ENCODE measurements around the gene FAM234A. TPM values are rescaled to one million over a fixed set of nuclear protein-coding genes. Genes with fewer than 3 reads are reported as not detected.

The FAM234A gene
- total and polyA plus RNA-seq, 2 donors (not counting 3 experiments of a cell fraction or from before 2014, with no cell fraction given) = 70.4 to 89.4 TPM

- no peak for FAIRE-seq
- POLR2A ChIA-PET = no interaction called here
- no TSS peak for BruUV-seq (replicated peaks)
Measured at GRCh38 chr16:279531-279930, 44.9 kb downstream of the FAM234A start.

More at GRCh38 chr16:279531-279930, 44.9 kb downstream of the FAM234A start:
- no peak for DNase-seq (ENCODE audit: low read depth, low spot score)
- intact Hi-C loops (cut with micrococcal nuclease) (no loop called here), dilution Hi-C loops (cut with MboI; ENCODE audit: extremely low pct_ligation_motif_present, low sequenced_read_pairs) (no loop called here)
- H3K4me2 ChIP-seq (ENCODE audit: insufficient read depth, low read length) = no peak overlapping the region
- peaks cover 4% of the 10 kb centered on the region in 2 experiments for H3K27me3 ChIP-seq (ENCODE audit: control insufficient read depth in 2 of 2, insufficient read depth in 2 of 2, low read length in 2 of 2)
- no peaks in the 10 kb centered on the region for H3K9me3 ChIP-seq (replicated peaks; ENCODE audit: control insufficient read depth, insufficient read depth, low read length)
- H3K27ac ChIP-seq (ENCODE audit: insufficient read depth, low read depth, low read length) = no peak overlapping the region
- CTCF ChIA-PET = no interaction called here
- H4K20me1 ChIP-seq (replicated peaks; ENCODE audit: control insufficient read depth, extremely low read depth, insufficient read depth, low read length) = no peaks in the 10 kb centered on the region
- H3K4me1 ChIP-seq (ENCODE audit: control insufficient read depth, extremely low read depth, insufficient read depth, low read length) = peaks cover 3% of the 10 kb centered on the region
- no peak overlapping the region for H2AFZ ChIP-seq (ENCODE audit: low read depth, low read length)
- TF ChIP-seq GATA2 (IDR thresholded peaks at IDR 0.05; ENCODE audit: insufficient read depth, insufficient read length, low read depth, low read length) (no peak), JUN (IDR thresholded peaks at IDR 0.05; ENCODE audit: borderline replicate concordance, insufficient read depth, insufficient read length, low read depth) (no peak), FOS (IDR thresholded peaks at IDR 0.05; ENCODE audit: borderline replicate concordance, insufficient read depth, low read length) (no peak), MYC (IDR thresholded peaks at IDR 0.05; ENCODE audit: low read depth, low read length) (no peak), POLR2AphosphoS5 (IDR thresholded peaks at IDR 0.05; ENCODE audit: insufficient read depth, low read depth, low read length) (no peak), CTCF (IDR thresholded peaks at IDR 0.05; ENCODE audit: extremely low read depth in 1 of 2, insufficient read depth in 1 of 2, low read depth in 1 of 2, low read length in 2 of 2) (no peak), POLR2A (IDR thresholded peaks at IDR 0.05; ENCODE audit: low read depth, low read length) (no peak), EZH2 (IDR thresholded peaks at IDR 0.05; ENCODE audit: borderline replicate concordance, low read depth, low read length, severe bottlenecking) (no peak)
- no peaks in the 10 kb centered on the region for H3K9me1 ChIP-seq (replicated peaks; ENCODE audit: control insufficient read depth, extremely low read depth, insufficient read depth, low read length)
- no peaks in the 10 kb centered on the region for H3K79me2 ChIP-seq (ENCODE audit: control insufficient read depth, insufficient read depth, low read length)
- no peak overlapping the region for H3K4me3 ChIP-seq (replicated peaks in 1 of 3; ENCODE audit: insufficient read depth in 1 of 3, low read depth in 1 of 3, low read length in 3 of 3)
- no peak overlapping the region for H3K9ac ChIP-seq (replicated peaks; ENCODE audit: extremely low read depth, insufficient read depth, low read length)
- no peaks in the 10 kb centered on the region for H3K36me3 ChIP-seq (ENCODE audit: control insufficient read depth in 2 of 2, extremely low read depth in 1 of 2, insufficient read depth in 2 of 2, low read length in 2 of 2)

Data from endothelial cell of umbilical vein (primary cell).